Hematopoietic multipotent progenitor cell treated with erythropoietin and hydrocortisone succinate and interleukin-3 and kit ligand, for 6 days (in vitro differentiated cells): ENCODE results near the gene CLSTN3.

Source experiments
- DNase-seq: peaks from one replicate; pipeline ENCODE4 v3.0.0-alpha.2; 2015

Gene CLSTN3

DNA sequence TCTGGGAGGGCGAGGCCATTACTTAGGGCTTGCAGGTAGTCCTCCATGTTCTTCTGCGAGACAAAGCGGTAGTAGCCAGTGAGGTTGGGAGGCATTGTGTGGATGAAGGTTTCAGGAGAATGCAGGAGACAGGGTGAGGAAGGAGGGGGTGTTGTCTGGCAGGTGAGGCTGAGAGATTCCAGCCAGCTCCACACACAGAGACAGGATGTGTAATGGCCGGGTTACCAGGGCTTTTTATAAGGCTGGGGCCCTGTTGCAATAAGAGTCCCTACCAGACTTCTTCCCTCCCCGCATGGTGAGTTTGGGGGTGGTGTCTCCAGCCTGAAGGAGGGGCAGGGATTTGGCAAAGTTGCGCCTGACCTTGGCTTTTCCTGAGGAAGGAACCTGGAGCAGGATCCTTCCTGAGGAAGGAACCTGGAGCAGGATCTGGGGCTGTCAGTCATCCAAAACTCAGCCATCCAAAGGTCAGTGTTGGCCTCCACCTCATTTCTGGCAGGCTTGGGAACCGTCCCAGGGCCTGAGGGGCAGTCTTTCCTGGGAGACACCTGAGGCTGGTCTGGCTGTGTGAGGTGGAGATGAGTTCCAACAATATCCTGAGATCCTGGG is 1.4 kb upstream of the CLSTN3 start, which contains the start of gene RBP5:
Gene RBP5 (minus strand): TSS at position 209 of the 606 bp plus-strand sequence. CDS start 114 bp downstream, at position 95.
- DNase-seq = no peak

DNA sequence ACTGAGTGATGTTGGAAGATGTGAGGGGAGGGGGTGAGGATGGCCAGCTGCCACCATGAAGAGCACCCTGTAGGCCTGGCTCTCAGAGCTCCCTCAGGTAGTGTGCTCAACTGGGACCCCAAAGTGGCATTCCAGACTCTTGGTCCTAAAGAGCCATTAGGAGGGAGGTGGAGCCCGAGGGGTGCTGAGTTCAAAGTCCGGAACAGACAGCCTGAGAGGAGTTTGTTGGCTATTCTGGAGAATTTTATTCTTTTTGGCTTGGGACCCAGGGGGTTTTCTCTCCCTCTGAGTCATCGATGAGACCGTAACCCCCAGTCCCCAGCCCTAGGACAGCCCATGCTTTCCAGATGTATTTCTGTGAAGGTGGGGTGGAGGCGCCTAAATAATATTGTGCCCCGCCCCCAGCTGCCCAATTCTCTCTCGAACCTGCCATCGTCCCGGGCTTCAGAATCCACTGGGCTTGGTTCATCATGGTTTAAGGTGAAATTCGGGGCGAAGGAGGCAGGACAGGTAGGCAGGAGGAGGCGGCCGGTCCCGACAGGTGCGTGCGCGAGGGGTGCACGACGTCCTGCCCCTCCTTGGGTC is 792 bp upstream of the CLSTN3 start:
- no peak for DNase-seq

GRCh38 chr12:7130701-7131501 is 730 bp downstream of the CLSTN3 start:
- peak; percentile 68 for DNase-seq

DNA sequence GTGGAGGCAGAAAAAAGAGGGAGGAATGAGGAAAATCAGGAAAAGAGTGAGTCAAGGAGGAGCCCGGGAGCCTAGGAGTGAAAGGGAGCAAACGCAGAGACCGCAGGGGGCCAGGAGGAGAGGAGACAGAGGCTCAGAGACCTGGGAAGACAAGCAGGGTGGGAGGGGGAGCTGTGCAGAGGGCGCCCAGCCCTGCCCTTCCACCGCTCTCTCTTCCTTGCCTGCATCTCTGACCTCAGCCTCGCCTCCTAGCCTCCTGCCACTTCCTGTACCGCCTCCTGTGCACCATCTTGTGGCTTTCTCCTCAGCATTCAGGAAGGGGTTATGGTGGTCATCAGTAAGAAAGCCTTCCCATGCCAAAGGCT is 1.3 kb downstream of the CLSTN3 start:
- peak; percentile 64 for DNase-seq

DNA sequence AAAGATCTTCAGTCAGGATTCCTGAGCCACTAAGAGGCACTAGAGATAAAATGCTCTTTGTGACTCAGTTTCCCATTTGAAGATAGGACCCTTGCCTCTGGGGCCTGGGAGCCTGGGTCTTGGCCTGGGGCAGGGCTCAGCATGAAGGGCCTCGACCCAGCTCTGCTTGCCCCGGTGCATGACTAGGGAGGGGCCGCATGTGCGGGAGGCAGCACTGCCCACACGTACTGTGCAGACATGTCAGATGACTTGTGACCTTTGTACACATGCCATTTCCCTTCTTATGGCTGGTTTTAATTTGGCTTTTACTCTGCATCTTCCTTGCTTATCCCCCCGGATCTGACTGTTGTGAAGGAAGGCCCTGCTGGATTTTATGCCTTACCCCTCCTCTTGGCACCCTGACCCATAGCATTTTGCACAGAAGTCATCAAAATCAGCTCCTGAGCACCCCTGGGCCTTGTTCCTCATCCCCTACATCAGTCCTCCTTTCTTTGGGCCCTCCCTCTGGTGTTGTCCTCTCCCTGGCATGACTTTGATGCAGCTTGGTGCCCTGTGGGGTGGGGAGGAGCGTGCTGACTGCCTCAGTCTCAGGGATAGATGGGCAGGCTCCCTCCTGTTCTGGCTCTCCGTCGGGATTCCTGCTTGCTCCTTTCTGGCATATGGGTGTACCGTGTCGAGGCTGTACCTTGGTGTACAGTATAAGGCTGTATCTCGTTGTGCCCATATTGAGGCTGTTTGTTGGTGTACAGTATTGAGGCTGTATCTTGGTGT is 4.4 kb downstream of the CLSTN3 start:
- no peak for DNase-seq

GRCh38 chr12:7136071-7136470 is 5.9 kb downstream of the CLSTN3 start:
- DNase-seq = no peak

- no peak for DNase-seq
These were observed 6.5 kb downstream of the CLSTN3 start for GRCh38 chr12:7136676-7137075.

DNA sequence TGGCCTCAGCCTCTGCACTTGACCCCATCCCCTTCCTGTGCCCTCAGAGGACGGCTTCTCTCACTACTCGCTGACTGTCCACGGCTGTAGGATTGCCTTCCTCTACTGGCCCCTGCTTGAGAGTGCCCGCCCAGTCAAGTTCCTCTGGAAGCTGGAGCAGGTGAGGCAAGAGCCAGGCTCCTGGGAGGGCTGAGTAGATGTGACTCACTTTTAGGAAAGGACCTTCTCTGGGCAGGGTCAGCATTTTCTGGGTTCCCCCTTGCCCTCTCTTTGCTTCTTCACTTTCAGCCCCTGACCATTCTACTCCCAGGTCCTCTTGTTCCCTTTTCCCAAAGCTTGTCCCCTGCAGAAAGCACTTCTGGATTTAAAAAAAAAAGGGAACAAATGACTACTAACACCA is 7.7 kb downstream of the CLSTN3 start:
- no peak for DNase-seq

DNA sequence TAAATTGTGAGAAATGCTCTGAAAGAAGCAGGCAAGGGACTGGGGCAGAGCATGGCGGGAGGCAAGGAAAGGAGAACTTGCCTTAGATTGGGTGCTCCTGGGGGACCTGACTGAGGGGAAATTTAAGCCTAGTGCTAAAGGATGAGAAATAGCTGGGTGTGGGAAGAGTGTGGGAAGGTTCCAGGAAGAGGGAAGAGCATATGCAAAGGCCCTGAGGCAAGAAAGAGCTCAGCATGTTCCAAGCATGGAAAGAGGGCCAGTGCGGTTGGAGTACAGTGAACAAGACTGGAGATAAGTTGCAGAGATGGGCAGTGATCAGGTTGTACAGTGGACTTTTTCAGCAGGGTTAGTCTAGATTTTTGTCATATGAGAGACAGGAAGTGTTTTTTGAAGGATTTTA is 9.0 kb downstream of the CLSTN3 start:
- DNase-seq = no peak

GRCh38 chr12:7141351-7142005 is 11.3 kb downstream of the CLSTN3 start:
- no peak for DNase-seq

- DNase-seq = peak; percentile 85
These were observed 12.0 kb downstream of the CLSTN3 start for GRCh38 chr12:7142056-7142644.

- DNase-seq = no peak
These were observed 12.8 kb downstream of the CLSTN3 start for GRCh38 chr12:7142809-7143465.

DNA sequence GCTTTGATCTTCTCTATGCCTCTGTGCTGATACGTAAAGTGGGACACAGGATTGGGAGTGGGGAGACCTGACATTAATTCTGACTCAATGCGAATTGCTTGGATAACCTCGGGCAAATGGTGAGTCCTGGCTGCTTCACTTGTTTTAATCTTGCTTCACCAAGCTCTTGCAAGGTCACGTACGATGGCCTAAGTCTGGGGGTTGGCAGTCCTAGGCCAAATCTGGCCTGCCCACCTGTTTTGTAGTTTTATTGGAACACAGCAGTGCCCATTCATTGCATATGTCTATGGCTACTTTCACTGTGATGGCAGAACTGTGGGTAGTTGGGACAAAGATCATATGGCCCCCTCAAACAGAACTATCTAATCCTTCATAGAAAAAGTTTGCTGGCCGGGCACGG is 13.4 kb downstream of the CLSTN3 start:
- no peak for DNase-seq

DNA sequence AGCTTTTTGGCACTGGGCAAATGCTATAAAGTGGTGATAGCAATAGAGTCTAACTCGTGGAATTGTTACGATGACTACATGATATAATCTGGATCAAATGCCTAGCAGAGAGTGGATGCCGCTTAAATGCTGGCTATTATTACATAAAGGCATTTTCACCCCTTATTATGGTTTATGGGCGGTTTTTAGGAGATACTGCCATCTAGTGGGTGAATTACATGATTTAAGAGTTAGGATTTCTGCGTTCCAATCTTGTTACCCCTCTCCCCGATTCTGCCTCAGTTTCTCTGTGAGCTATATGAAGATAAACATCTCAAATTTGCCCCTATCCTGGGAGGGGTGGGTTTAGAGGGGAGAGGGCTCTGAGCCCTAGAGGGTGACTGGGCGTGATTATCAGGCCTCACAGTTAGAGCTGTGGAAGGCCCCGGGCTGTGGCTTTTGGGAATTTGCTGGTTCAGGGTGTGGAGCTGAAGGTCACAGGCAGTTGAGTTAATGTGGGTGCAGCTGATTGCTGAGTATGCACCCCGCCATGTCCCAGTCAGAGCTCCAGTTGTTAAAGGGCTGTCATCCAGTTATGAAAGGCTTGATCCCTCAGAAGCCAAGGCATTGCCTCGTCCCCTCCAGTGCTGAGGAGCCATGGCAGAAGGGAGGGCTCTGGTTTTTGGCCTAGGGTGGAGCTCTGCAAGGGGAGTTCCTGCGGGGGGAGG is 14.4 kb downstream of the CLSTN3 start:
- peak; percentile 78 for DNase-seq

DNA sequence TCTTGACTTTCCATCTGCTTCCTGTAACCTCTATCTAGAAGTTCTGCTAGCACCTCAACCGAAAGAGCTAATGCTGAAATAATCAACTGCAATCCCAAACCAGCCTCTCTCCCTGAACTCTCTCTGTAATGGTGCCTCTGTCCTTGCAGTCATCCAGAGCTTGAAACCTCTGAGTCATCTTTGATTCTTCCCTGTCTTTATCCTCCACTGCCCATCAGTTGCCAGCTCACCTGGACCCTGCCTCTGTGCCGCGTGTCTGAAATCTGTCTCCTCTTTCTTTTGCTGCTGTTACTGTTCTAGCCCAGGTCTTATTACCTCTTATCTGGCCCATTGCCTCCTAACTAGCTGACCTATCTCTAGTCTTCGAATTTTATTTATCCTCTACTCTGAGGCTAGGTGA is 15.5 kb downstream of the CLSTN3 start:
- DNase-seq = no peak

DNA sequence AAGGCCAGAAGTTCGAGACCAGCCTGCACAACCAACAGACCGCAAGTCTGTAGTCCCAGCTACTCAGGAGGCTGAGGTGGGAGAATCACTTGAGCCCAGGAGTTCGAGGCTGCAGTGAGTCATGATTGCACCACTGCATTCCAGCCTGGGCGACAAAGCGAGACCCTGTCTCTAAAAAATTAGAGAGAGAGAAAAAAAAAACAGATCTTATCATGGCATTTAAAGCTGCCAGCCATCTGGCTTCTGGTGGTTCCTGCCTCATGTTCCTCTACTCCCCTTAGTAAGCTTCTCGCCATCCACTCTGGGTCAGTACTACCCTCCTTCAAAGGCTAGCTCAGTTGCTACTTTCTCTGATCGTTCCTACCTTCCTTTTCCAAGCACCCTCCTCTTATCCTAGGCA is 16.1 kb downstream of the CLSTN3 start:
- DNase-seq = no peak

DNA sequence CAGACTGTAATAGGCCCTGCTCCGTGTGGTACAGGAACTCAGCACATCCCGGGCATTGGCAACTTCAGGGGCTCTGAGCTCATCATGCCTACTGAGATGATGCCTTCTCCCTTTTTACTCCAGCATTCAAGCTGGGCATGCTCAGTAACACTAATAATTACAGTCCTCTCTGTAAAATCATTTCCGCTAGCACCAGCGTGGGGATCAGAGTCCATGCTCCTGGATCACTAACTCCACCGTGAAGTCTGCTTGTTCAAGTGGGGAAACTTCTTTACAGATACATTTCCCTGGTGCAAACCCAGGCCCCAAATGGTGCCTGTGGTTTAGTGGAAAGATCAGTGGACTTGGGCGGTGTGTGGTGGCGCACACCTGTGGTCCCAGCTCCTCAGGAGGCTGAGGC is 16.7 kb downstream of the CLSTN3 start:
- no peak for DNase-seq

- DNase-seq = no peak
These were observed 20.2 kb downstream of the CLSTN3 start for GRCh38 chr12:7150356-7150755.

DNA sequence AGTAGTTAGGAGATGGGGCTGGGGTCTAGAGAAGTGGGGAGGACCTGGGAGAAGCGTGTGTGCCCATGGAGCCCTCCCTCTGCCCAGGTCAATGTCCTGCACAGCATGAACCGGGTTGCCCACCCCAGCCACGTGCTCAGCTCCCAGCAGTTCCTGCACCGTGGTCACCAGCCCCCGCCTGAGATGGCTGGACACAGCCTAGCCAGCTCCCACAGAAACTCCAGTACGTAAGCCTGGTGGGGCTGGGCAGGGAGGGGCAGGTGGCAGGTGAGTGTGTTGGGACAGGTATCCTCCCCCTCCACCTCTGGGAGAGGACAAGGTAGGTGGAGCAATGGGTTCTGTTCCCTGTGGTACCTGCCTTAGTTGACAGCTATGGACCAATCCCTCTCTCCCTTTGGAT is 20.7 kb downstream of the CLSTN3 start:
- no peak for DNase-seq

DNA sequence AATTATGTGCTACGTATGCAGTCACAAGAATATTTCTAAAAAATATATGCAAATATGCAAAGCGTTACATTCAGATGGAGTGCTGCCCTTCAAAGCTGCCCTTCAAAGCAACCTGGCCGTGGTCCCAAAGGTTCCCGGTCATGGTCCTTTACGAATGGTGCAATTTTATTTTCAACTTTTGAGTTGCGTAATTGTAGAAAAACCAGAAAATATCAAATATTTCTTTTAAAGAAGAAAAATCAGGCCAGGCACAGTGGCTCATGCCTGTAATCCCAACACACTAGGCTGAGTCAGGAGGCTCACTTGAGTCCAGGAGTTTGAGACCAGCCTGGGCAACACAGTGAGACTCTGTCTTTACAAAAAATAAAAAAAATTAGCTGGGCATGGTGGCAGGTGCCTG is 21.4 kb downstream of the CLSTN3 start:
- no peak for DNase-seq

- no peak for DNase-seq
These were observed 22.6 kb downstream of the CLSTN3 start for GRCh38 chr12:7152818-7153217.
